K562 (cell line): ENCODE measurements around the gene NAPB. TPM values are rescaled to one million over a fixed set of nuclear protein-coding genes. Genes with fewer than 3 reads are reported as not detected.

ENCODE experiments used
- ATF7 ChIP-seq: fragments of 450-650 bp; IDR thresholded peaks from 2 replicates; pipeline ENCODE4 v1.7.1; 2014; ENCODE audit warnings: mild to moderate bottlenecking, moderate library complexity
- CBFA2T2 ChIP-seq: fragments of 450-650 bp; conservative IDR thresholded peaks from 2 replicates; pipeline ENCODE4 v1.6.1; 2017; ENCODE audit warnings: mild to moderate bottlenecking
- CBFB ChIP-seq: sonication (generic); formaldehyde crosslinking; IDR thresholded peaks from 2 replicates; pipeline ENCODE4 v1.4.0; 2020; ENCODE audit warnings: mild to moderate bottlenecking, missing genetic modification reagents
- EGR1 ChIP-seq: fragments of 450-650 bp; conservative IDR thresholded peaks from 2 replicates; pipeline ENCODE4 v1.6.1; 2017; ENCODE audit warnings: mild to moderate bottlenecking
- JUN ChIP-seq, 2 experiments: sonication (generic) in 1 of 2; formaldehyde crosslinking in 1 of 2; IDR thresholded peaks; 2 replicates each; pipeline versions ENCODE4 v1.6.1 to v1.8.0; 2012 to 2022; ENCODE audit warnings: borderline replicate concordance in 2 of 2, mild to moderate bottlenecking in 2 of 2, improper control_type of control experiment in 1 of 2, low read depth in 1 of 2, low read length in 1 of 2, missing genetic modification reagents in 1 of 2
- MEF2A ChIP-seq: IDR thresholded peaks from 2 replicates; pipeline ENCODE4 v1.6.1; 2011; ENCODE audit warnings: low read depth, mild to moderate bottlenecking, low read length, moderate library complexity; ENCODE audit not compliant: control insufficient read depth
- MYNN ChIP-seq, 2 experiments: sonication (generic); formaldehyde crosslinking in 1 of 2; IDR thresholded peaks; 2 replicates each; pipeline versions ENCODE4 v1.5.0 to v1.6.1; 2016 to 2020; ENCODE audit warnings: antibody characterized with exemption in 1 of 2, missing genetic modification reagents in 1 of 2
- POLR2G ChIP-seq: fragments of 200-400 bp; formaldehyde crosslinking; IDR thresholded peaks from 2 replicates; pipeline ENCODE4 v1.6.1; 2017; ENCODE audit warnings: low read depth, mild to moderate bottlenecking, antibody characterized with exemption, low read length, moderate library complexity
- ZBTB7A ChIP-seq: IDR thresholded peaks from 2 replicates; pipeline ENCODE4 v1.6.1; 2011; ENCODE audit warnings: low read depth, mild to moderate bottlenecking, low read length, moderate library complexity, borderline replicate concordance; ENCODE audit not compliant: control insufficient read depth
- ZSCAN32 ChIP-seq: fragments of 450-650 bp; formaldehyde crosslinking; IDR thresholded peaks from 2 replicates; pipeline ENCODE4 v1.4.0; 2020; ENCODE audit warnings: mild to moderate bottlenecking, moderate library complexity
- polyA plus RNA-seq, 8 experiments: library from polyadenylated mRNA; depleted of rRNA in 4 of 8; stranded (reverse) in 5 of 8; unstranded in 3 of 8; fragments of >200 nt; fragmentation: Nextera tagmentation in 2 of 8; fragmentation: Illumina TruSeq in 1 of 8; extraction: Ambion mirVana in 2 of 8; extraction: Trizol in 1 of 8; gene quantifications; 2 replicates each; pipeline versions ENCODE4 v1.2.1 to v1.2.3, GENCODE V29; 2011 to 2014; ENCODE audit warnings: inconsistent platforms in 1 of 8, missing spikeins in 1 of 8
- total RNA-seq, 7 experiments: library from RNA; depleted of rRNA in 6 of 7; stranded (reverse); fragments of >200 nt in 6 of 7; fragmentation: Illumina TruSeq in 2 of 7; extraction: Trizol in 2 of 7; gene quantifications; 2 replicates each; pipeline versions ENCODE4 v1.2.1 to v1.2.3, GENCODE V29; 2011 to 2021; ENCODE audit warnings: low replicate concordance in 1 of 7
- TF ChIP-seq, protein P1 (sequence below): fragments of 450-650 bp; formaldehyde crosslinking; IDR thresholded peaks from 2 replicates; pipeline ENCODE4 v1.4.0; 2022; ENCODE audit warnings: mild to moderate bottlenecking, moderate library complexity
- TF ChIP-seq, protein P2 (sequence below): fragments of 250-450 bp; sonication (Bioruptor Pico); IDR thresholded peaks from 2 replicates; pipeline ENCODE4 v1.8.0; 2021; ENCODE audit warnings: borderline replicate concordance, mild to moderate bottlenecking, moderate library complexity; ENCODE audit not compliant: poor library complexity, severe bottlenecking
- TF ChIP-seq, protein P3 (sequence below): sonication (generic); formaldehyde crosslinking; IDR thresholded peaks from 2 replicates; pipeline ENCODE4 v1.8.1; 2023; ENCODE audit warnings: missing genetic modification reagents, mild to moderate bottlenecking, borderline replicate concordance
- TF ChIP-seq, protein P4 (sequence below): fragments of 450-650 bp; IDR thresholded peaks from 2 replicates; pipeline ENCODE4 v1.6.1; 2017; ENCODE audit warnings: antibody characterized with exemption, mild to moderate bottlenecking

The NAPB gene
- total and polyA plus RNA-seq, 9 of the 15 experiments (the other 6 are each of a cell fraction or from before 2014, with no cell fraction given), result 1.4 to 7.7 (median 5.2) TPM

DNA sequence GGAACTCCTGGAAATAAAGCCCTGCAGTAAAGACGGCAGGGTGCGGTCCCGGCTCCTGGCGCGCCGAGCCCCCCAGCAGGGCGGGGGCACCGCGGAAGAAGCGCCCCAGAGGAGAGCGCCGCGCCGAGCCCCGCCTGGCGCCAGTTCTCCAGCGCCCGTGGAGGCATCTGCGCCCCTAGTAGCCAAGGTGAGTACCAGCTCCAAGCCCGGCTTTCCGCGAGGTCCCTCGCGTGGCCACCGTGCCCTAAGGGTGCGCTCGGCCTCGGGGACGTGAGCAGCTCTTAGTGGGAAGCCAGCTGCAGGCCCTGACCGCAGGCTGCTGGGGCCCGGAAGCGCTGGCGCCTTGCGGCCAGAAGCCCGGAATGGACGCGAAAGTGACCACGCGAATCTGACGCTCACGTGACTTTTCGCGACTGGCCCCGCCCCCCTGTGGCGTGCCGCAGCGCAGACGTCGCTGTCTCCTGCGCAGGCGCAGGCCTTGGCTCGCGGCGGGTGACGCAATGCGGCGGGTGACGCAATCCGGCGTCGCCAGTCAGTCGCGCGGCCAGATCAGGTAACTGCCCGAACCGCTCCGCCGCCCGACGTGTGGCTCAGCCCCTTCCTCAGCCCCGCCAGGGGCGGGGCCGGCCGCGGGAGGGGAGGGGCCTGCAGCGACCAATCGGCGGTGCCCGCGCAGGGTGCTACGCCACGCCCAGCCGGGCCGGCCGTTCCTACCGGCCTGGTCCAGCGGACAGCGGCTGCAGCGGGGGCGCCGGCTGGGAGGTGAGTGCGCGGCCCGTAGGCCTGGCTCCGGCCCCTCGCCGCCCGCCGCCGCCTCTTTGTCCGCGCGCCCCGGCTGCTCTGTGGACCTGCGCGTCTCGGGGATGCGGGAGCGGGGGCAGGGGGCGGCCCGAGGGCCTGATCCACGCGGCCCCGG, 59.6 kb downstream of the NAPB start, which contains the start of gene GZF1 (continued):
- TF ChIP-seq JUN (IDR thresholded peaks at IDR 0.05; ENCODE audit: borderline replicate concordance, low read depth, low read length) (peak; percentile 90), JUN (CRISPR knock-in tag; IDR thresholded peaks at IDR 0.05; ENCODE audit: borderline replicate concordance) (0 out of 2 replicates have a peak, but pooled peaks have one; percentile 25), POLR2G (peak; percentile 92), CBFA2T2 (peak; percentile 67), MYNN (IDR thresholded peaks at IDR 0.05) (no peak; the same call in 1 of the 2 replicates), MYNN (CRISPR knock-in tag; IDR thresholded peaks at IDR 0.05) (no peak), ATF7 (peak; percentile 99), CBFB (peak; percentile 99), MEF2A (0 out of 2 replicates have a peak, but pooled peaks have one; percentile 17), ZSCAN32 (CRISPR knock-in tag) (peak; percentile 91), EGR1 (peak; percentile 40), ZBTB7A (peak; percentile 67; the same call in 1 of the 2 replicates)
- TF ChIP-seq, protein P1, sequence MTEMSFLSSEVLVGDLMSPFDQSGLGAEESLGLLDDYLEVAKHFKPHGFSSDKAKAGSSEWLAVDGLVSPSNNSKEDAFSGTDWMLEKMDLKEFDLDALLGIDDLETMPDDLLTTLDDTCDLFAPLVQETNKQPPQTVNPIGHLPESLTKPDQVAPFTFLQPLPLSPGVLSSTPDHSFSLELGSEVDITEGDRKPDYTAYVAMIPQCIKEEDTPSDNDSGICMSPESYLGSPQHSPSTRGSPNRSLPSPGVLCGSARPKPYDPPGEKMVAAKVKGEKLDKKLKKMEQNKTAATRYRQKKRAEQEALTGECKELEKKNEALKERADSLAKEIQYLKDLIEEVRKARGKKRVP (CRISPR knock-in tag), result peak; percentile 96
- TF ChIP-seq, protein P2, sequence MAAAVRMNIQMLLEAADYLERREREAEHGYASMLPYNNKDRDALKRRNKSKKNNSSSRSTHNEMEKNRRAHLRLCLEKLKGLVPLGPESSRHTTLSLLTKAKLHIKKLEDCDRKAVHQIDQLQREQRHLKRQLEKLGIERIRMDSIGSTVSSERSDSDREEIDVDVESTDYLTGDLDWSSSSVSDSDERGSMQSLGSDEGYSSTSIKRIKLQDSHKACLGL (CRISPR knock-in tag), result no peak
- TF ChIP-seq, protein P3, sequence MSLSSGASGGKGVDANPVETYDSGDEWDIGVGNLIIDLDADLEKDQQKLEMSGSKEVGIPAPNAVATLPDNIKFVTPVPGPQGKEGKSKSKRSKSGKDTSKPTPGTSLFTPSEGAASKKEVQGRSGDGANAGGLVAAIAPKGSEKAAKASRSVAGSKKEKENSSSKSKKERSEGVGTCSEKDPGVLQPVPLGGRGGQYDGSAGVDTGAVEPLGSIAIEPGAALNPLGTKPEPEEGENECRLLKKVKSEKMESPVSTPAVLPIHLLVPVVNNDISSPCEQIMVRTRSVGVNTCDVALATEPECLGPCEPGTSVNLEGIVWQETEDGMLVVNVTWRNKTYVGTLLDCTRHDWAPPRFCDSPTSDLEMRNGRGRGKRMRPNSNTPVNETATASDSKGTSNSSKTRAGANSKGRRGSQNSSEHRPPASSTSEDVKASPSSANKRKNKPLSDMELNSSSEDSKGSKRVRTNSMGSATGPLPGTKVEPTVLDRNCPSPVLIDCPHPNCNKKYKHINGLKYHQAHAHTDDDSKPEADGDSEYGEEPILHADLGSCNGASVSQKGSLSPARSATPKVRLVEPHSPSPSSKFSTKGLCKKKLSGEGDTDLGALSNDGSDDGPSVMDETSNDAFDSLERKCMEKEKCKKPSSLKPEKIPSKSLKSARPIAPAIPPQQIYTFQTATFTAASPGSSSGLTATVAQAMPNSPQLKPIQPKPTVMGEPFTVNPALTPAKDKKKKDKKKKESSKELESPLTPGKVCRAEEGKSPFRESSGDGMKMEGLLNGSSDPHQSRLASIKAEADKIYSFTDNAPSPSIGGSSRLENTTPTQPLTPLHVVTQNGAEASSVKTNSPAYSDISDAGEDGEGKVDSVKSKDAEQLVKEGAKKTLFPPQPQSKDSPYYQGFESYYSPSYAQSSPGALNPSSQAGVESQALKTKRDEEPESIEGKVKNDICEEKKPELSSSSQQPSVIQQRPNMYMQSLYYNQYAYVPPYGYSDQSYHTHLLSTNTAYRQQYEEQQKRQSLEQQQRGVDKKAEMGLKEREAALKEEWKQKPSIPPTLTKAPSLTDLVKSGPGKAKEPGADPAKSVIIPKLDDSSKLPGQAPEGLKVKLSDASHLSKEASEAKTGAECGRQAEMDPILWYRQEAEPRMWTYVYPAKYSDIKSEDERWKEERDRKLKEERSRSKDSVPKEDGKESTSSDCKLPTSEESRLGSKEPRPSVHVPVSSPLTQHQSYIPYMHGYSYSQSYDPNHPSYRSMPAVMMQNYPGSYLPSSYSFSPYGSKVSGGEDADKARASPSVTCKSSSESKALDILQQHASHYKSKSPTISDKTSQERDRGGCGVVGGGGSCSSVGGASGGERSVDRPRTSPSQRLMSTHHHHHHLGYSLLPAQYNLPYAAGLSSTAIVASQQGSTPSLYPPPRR (CRISPR knock-in tag), result no peak
- TF ChIP-seq, protein P4, sequence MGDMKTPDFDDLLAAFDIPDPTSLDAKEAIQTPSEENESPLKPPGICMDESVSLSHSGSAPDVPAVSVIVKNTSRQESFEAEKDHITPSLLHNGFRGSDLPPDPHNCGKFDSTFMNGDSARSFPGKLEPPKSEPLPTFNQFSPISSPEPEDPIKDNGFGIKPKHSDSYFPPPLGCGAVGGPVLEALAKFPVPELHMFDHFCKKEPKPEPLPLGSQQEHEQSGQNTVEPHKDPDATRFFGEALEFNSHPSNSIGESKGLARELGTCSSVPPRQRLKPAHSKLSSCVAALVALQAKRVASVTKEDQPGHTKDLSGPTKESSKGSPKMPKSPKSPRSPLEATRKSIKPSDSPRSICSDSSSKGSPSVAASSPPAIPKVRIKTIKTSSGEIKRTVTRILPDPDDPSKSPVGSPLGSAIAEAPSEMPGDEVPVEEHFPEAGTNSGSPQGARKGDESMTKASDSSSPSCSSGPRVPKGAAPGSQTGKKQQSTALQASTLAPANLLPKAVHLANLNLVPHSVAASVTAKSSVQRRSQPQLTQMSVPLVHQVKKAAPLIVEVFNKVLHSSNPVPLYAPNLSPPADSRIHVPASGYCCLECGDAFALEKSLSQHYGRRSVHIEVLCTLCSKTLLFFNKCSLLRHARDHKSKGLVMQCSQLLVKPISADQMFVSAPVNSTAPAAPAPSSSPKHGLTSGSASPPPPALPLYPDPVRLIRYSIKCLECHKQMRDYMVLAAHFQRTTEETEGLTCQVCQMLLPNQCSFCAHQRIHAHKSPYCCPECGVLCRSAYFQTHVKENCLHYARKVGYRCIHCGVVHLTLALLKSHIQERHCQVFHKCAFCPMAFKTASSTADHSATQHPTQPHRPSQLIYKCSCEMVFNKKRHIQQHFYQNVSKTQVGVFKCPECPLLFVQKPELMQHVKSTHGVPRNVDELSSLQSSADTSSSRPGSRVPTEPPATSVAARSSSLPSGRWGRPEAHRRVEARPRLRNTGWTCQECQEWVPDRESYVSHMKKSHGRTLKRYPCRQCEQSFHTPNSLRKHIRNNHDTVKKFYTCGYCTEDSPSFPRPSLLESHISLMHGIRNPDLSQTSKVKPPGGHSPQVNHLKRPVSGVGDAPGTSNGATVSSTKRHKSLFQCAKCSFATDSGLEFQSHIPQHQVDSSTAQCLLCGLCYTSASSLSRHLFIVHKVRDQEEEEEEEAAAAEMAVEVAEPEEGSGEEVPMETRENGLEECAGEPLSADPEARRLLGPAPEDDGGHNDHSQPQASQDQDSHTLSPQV, result peak; percentile 43; the same call in 1 of the 2 replicates
